GM10266 (cell line): ENCODE results near the gene NUDT14.

Experiments used
- DNase-seq: peaks from one replicate; pipeline ENCODE4 v3.0.0; 2012; ENCODE audit errors: extremely low spot score
- TF ChIP-seq, protein P1 (sequence below): IDR thresholded peaks from 2 replicates; pipeline ENCODE4 v1.5.1; 2012; ENCODE audit warnings: mild to moderate bottlenecking, low read depth; ENCODE audit not compliant: control insufficient read depth, insufficient read depth; ENCODE audit errors: missing control alignments

Gene NUDT14

GRCh38 chr14:105207996-105208737 is 27.1 kb upstream of the NUDT14 start:
- no peak for DNase-seq
- TF ChIP-seq, protein P1, sequence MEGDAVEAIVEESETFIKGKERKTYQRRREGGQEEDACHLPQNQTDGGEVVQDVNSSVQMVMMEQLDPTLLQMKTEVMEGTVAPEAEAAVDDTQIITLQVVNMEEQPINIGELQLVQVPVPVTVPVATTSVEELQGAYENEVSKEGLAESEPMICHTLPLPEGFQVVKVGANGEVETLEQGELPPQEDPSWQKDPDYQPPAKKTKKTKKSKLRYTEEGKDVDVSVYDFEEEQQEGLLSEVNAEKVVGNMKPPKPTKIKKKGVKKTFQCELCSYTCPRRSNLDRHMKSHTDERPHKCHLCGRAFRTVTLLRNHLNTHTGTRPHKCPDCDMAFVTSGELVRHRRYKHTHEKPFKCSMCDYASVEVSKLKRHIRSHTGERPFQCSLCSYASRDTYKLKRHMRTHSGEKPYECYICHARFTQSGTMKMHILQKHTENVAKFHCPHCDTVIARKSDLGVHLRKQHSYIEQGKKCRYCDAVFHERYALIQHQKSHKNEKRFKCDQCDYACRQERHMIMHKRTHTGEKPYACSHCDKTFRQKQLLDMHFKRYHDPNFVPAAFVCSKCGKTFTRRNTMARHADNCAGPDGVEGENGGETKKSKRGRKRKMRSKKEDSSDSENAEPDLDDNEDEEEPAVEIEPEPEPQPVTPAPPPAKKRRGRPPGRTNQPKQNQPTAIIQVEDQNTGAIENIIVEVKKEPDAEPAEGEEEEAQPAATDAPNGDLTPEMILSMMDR: no peak

DNA sequence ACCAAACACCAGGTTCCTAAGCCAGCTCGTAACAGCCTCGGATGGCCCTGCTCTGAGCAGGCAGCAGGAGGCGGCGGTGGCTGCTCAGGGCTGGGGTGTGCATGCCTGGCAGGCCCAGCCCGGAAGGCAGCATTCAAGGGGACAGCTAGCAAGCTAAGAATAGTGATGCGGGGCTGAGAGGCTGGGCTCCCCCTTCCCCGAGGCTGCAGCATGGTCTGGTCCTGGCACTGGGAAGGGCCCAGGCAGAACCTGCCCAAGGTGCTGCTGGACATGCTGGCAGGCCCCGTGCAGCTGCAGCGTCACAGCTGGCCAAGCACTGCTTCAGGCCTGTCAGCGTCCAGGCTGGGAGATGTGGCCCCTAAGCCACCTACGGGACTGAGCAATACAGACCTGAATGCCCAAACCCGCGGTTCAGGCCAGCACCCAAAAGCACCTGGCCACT is 26.4 kb upstream of the NUDT14 start:
- TF ChIP-seq, protein P1: no peak
- no peak for DNase-seq

DNA sequence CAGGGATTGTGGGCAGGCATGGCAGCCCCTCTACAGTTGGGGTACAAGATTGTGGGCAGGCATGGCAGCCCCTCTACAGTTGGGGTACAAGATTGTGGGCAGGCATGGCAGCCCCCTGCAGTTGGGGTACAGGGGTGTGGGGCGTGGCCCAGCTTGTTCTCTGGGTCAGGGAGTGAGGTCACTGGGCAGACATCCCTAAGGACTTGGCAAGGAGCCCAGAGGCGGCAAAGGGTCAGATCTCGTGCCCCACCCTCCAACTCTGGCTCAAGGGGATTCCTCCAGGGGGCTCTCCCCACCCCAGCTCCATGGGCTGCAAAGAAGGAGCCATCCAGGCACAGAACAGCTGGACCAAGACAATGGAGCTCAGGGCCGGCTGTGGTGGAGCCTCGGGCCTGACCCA is 25.8 kb upstream of the NUDT14 start:
- TF ChIP-seq, protein P1: no peak
- DNase-seq: no peak

- no peak for DNase-seq
- TF ChIP-seq, protein P1: no peak
Observed at GRCh38 chr14:105205673-105206208, 24.6 kb upstream of the NUDT14 start.

DNA sequence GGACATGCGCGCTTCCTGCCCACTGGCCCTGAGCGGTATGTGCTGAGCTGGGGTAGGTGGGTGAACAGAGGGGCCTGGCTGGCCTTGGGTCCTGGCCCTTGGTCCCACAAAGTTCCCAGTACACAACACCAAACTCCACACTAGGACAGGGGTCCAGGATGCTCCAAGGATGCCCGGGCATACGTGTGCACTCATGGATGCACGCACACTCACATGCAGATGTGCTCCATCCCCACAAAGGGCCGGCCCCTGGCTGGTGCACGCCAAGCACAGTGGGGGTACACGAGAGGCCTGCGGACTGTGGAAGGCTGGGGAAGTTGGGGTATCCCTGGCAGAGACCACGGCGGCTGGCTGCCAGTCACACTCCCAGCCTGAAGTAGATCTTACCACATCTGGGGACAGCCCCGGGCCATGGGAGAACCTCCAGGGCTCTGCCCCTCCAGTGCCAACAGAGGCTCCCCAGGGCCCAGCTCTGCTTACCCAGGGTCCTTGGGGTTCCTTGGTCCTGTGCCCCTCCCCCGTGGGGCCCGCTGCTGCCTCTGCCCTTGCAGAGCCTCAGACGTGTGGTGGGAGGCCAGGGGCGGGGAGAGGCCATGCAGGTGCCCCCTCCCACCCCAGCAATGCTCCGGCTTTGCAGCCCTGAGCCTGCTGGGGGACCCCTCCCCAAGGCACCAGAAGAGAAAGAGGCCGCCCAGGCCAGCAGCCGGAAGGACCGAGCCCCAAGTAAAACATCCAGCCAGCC is 24.0 kb upstream of the NUDT14 start:
- DNase-seq: no peak
- TF ChIP-seq, protein P1: no peak

DNA sequence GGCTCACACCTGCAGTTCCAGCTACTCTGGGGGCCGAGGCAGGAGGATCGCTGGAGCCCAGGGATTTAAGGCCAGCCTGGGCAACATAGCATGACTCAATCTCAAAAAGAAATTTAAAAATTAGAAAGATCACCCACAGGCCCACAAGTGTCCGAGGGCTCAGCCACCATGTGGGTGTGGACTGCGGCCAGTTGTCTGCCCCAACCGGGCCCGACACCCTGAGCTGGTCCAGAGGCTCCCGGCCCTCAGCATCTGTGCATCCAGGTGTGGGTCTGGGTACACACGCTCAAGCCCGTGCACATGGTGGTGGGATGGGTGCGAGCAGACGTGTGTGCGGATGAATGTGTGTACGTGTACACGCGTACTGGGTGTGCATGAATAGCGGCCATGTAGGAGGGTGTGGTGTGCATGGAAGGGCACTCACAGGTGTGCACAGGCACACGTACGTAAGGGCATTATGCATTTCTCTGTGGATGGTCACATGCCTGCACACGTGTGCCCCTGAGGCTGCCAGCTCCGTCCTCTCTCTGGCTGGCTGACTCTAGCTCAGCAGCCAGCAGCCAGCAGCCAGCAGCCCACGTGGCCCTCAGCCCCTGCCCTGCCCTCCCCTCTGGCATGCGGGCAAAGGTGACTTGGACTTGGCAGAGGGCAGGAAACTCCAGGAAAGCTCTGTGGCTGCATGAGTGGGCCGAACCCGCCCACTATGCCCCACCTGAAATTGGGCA is 23.3 kb upstream of the NUDT14 start:
- no peak for DNase-seq
- TF ChIP-seq, protein P1: no peak
